ENCODE data around the gene TMEM151A.

TMEM151A gene

DNA sequence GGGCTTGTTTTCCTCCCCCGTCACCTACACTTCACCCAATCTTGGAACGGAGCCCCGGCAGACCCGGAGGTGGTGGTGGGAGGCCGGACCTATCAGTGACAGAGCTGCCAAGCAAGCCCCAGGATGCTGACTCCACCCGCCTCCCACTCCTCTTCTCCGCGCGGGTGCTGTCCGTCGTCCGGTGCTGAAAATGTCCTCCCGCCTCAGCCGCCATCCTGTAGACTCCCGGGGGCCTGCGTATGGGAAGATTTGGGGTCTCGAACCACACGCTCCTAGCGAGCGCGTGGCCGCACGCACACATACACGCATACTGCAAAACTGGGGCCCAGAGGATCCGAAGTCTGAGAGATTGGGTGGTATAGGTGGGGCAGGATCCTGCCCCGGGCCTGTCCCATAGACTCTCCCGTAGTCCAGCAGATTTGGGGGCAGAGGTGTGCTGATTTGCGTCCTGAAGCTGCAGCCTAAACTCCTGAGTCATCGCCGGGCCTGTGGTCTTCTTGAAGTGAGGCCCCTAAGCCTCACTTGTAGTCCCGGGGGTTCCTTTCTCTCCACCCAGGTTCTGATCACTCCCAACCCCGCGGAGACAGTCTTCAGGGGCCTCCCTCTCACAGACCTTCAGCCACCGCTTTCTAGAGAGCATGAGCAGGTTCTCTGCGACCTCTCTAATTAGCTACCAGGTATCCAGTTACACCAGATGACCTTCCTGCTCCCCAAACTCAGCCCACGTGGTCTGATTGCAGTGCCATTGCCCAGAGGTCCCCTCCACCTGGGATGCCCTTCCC lies 2.0 kb upstream of the TMEM151A start:
- no peaks in the 10 kb centered on the region for H3K9me3 ChIP-seq (ENCODE audit: control insufficient read depth in 1 of 2, low read length in 2 of 2)
- H3K9ac ChIP-seq (ENCODE audit: low read depth in 1 of 2, low read length in 2 of 2): peak overlapping the region; percentile 70 to 78
- peaks cover 24 to 25% of the 10 kb centered on the region in 2 donors for H3K27me3 ChIP-seq (ENCODE audit: control insufficient read depth in 1 of 2, insufficient read depth in 2 of 2, low read length in 2 of 2)
- H3K4me3 ChIP-seq (ENCODE audit: low read depth in 1 of 2, low read length in 2 of 2): peak overlapping the region; percentile 86 to 88
- H3K27ac ChIP-seq (ENCODE audit: low read depth, low read length): peak overlapping the region; percentile 93
- H3K36me3 ChIP-seq (ENCODE audit: control insufficient read depth in 1 of 2, insufficient read depth in 2 of 2, low read length in 2 of 2): peaks cover 0 to 11% of the 10 kb centered on the region in 2 donors
- peaks cover 19 to 34% of the 10 kb centered on the region in 2 donors for H3K4me1 ChIP-seq (ENCODE audit: control insufficient read depth in 1 of 2, insufficient read depth in 2 of 2, low read length in 2 of 2)

DNA sequence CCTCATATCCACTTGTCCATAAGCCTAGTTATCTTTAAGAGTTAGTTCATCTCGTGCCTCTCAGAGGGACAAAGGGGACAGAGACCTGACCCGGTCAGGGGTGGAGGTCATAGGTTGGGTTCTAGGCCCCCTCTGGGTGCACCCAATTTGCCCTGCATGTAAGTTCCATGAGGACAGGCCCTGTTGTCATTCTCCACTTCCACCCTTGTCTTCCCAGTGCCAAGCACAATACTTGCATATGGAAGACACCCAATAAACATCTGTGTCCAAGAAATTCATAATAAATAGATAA lies 1.4 kb upstream of the TMEM151A start:
- peaks cover 19 to 34% of the 10 kb centered on the region in 2 donors for H3K4me1 ChIP-seq (ENCODE audit: control insufficient read depth in 1 of 2, insufficient read depth in 2 of 2, low read length in 2 of 2)
- peaks cover 24 to 25% of the 10 kb centered on the region in 2 donors for H3K27me3 ChIP-seq (ENCODE audit: control insufficient read depth in 1 of 2, insufficient read depth in 2 of 2, low read length in 2 of 2)
- H3K9me3 ChIP-seq (ENCODE audit: control insufficient read depth in 1 of 2, low read length in 2 of 2): no peaks in the 10 kb centered on the region
- peak overlapping the region; percentile 86 to 88 for H3K4me3 ChIP-seq (ENCODE audit: low read depth in 1 of 2, low read length in 2 of 2)
- H3K36me3 ChIP-seq (ENCODE audit: control insufficient read depth in 1 of 2, insufficient read depth in 2 of 2, low read length in 2 of 2): peaks cover 0 to 6% of the 10 kb centered on the region in 2 donors
- H3K27ac ChIP-seq (ENCODE audit: low read depth, low read length): no peak overlapping the region
- no peak overlapping the region for H3K9ac ChIP-seq (ENCODE audit: low read depth in 1 of 2, low read length in 2 of 2)

DNA sequence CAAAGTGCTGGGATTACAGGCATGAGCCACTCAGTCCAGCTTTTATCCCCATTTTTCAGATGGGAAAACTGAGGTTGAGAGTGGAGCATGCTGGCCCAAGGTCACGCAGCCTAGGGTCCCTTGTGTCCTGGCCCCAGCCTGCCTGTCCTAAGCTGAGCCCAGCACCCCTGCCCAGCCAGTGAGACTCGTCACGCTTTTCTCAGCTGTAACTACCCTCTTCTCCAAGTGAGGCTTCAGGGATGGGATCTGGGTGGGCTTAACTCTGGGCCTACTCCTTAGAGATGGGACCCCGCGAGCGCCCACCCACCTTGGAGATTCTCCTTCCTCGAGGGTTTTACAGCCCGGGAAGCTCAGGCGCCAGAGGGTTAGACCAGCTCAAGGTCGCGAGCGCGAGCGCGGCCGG lies 390 bp upstream of the TMEM151A start:
- Histone ChIP-seq H3K27me3 (ENCODE audit: control insufficient read depth in 1 of 2, insufficient read depth in 2 of 2, low read length in 2 of 2) (peaks cover 24 to 25% of the 10 kb centered on the region in 2 donors), H3K9ac (ENCODE audit: low read depth in 1 of 2, low read length in 2 of 2) (no peak overlapping the region), H3K4me3 (ENCODE audit: low read depth in 1 of 2, low read length in 2 of 2) (peak overlapping the region in 1 of 2 donors; percentile 33)

DNA sequence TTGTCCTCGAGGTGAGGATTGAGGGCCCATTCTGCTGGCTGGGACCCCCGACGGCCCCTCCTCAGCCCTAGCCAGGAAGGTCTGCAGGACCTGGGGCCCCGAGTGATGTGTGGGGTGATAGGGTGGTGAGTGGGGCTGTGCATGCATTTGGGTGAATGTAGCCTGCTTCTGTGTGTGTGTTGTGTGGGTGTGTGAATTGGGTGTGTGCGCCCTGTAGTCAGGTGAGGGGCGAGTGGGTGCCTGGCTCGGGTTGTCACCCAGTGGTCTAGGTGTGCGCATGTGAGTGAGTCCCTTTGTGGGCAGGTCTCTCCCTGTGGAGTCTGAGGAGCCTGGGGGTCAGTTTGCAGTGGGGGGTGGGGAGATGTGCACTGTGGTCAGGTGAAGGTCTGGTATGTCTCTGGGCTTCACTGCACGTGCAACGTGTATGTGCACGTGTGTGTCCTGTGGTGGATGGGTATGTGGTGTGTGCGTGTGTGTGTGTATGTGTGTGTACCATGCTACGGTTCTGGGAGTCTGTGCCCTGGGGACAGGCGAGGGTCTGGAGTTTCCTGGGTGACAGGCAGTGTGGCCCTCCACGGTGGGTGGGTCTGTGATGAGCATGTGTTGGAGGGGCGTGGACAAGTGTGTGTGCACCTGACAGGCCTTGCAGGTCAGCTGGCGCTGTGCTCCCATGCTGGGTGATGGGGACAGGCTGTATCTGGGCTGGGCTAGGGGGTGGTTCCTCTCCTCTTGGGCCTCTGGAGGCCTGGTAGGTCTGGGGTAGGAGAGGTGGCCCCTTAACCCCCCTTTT lies 1.0 kb downstream of the TMEM151A start:
- H3K27me3 ChIP-seq (ENCODE audit: control insufficient read depth in 1 of 2, insufficient read depth in 2 of 2, low read length in 2 of 2): peaks cover 24 to 29% of the 10 kb centered on the region in 2 donors
- H3K27ac ChIP-seq (ENCODE audit: low read depth, low read length): no peak overlapping the region
- H3K9me3 ChIP-seq (ENCODE audit: control insufficient read depth in 1 of 2, low read length in 2 of 2): no peaks in the 10 kb centered on the region
- no peak overlapping the region for H3K4me3 ChIP-seq (ENCODE audit: low read depth in 1 of 2, low read length in 2 of 2)
- H3K36me3 ChIP-seq (ENCODE audit: control insufficient read depth in 1 of 2, insufficient read depth in 2 of 2, low read length in 2 of 2): no peaks in the 10 kb centered on the region
- no peak overlapping the region for H3K9ac ChIP-seq (ENCODE audit: low read depth in 1 of 2, low read length in 2 of 2)
- peaks cover 15 to 27% of the 10 kb centered on the region in 2 donors for H3K4me1 ChIP-seq (ENCODE audit: control insufficient read depth in 1 of 2, insufficient read depth in 2 of 2, low read length in 2 of 2)

More for the DNA sequence above, 390 bp upstream of the TMEM151A start:
- H3K9me3 ChIP-seq (ENCODE audit: control insufficient read depth in 1 of 2, low read length in 2 of 2): no peaks in the 10 kb centered on the region
- H3K36me3 ChIP-seq (ENCODE audit: control insufficient read depth in 1 of 2, insufficient read depth in 2 of 2, low read length in 2 of 2): no peaks in the 10 kb centered on the region
- peaks cover 19 to 34% of the 10 kb centered on the region in 2 donors for H3K4me1 ChIP-seq (ENCODE audit: control insufficient read depth in 1 of 2, insufficient read depth in 2 of 2, low read length in 2 of 2)
- H3K27ac ChIP-seq (ENCODE audit: low read depth, low read length): no peak overlapping the region

DNA sequence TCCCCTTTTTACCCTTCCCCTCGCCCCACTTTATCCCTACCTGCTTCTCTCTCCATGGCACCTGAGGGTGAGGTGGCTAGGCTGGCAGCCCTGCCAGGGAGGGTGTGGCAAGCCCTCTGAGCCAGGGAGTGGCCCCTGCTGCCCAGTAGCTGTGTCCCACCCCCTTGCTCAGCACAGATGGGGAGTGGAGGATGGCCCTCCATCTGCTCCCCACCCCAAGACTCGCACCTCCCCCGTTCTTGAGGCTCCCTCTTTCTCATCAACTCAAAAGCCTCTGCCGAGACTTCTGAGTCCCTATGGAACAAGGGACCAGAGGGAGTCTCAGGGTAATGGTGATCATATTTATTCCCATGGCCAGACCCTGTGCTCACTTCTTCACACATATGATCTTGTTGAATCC lies 1.7 kb downstream of the TMEM151A start:
- peaks cover 24 to 29% of the 10 kb centered on the region in 2 donors for H3K27me3 ChIP-seq (ENCODE audit: control insufficient read depth in 1 of 2, insufficient read depth in 2 of 2, low read length in 2 of 2)
- peaks cover 9 to 21% of the 10 kb centered on the region in 2 donors for H3K4me1 ChIP-seq (ENCODE audit: control insufficient read depth in 1 of 2, insufficient read depth in 2 of 2, low read length in 2 of 2)
- H3K4me3 ChIP-seq (ENCODE audit: low read depth in 1 of 2, low read length in 2 of 2): no peak overlapping the region
- H3K36me3 ChIP-seq (ENCODE audit: control insufficient read depth in 1 of 2, insufficient read depth in 2 of 2, low read length in 2 of 2): no peaks in the 10 kb centered on the region
- no peak overlapping the region for H3K27ac ChIP-seq (ENCODE audit: low read depth, low read length)
- H3K9ac ChIP-seq (ENCODE audit: low read depth in 1 of 2, low read length in 2 of 2): no peak overlapping the region
- H3K9me3 ChIP-seq (ENCODE audit: control insufficient read depth in 1 of 2, low read length in 2 of 2): no peaks in the 10 kb centered on the region

DNA sequence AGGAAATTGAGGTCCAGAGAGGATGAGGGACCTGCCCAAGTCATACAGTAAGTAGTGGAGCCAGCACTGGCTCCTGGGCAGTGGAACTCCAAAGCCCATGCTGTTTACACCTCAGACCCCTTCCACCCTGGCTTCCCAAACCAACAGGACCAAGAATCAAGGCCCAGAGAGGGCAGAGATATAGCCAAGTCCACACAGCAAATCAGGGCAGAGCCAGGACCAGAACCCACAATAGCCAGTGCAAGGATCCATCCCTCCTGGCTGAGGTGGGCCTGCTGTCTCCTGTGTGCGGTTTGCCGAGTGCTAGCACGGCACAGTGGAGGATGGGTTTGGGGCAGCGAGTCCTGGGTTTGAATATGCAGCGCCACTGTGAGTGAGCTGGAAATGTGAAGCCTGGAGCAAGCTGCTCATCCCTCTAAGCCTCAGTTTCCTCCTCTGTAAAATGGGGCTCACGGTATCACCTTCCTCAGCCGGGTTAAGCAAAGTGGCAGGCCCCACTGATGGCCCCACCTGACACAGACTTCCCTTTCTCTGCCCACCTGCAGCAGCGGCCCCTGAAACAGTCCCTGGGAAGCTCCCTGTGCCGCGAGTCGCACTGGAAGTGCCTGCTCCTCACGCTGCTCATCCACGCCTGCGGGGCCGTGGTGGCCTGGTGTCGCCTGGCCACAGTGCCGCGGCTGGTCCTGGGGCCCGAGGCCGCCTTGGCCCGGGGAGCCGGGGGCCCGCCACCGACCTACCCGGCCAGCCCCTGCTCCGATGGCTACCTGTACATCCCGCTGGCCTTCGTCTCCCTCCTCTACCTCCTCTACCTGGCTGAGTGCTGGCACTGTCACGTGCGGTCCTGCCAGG lies 2.3 kb downstream of the TMEM151A start:
- Histone ChIP-seq H3K36me3 (ENCODE audit: control insufficient read depth in 1 of 2, insufficient read depth in 2 of 2, low read length in 2 of 2) (no peaks in the 10 kb centered on the region), H3K27me3 (ENCODE audit: control insufficient read depth in 1 of 2, insufficient read depth in 2 of 2, low read length in 2 of 2) (peaks cover 24 to 29% of the 10 kb centered on the region in 2 donors), H3K4me1 (ENCODE audit: control insufficient read depth in 1 of 2, insufficient read depth in 2 of 2, low read length in 2 of 2) (peaks cover 9 to 19% of the 10 kb centered on the region in 2 donors), H3K4me3 (ENCODE audit: low read depth in 1 of 2, low read length in 2 of 2) (no peak overlapping the region), H3K9ac (ENCODE audit: low read depth in 1 of 2, low read length in 2 of 2) (no peak overlapping the region), H3K27ac (ENCODE audit: low read depth, low read length) (no peak overlapping the region), H3K9me3 (ENCODE audit: control insufficient read depth in 1 of 2, low read length in 2 of 2) (no peaks in the 10 kb centered on the region)

DNA sequence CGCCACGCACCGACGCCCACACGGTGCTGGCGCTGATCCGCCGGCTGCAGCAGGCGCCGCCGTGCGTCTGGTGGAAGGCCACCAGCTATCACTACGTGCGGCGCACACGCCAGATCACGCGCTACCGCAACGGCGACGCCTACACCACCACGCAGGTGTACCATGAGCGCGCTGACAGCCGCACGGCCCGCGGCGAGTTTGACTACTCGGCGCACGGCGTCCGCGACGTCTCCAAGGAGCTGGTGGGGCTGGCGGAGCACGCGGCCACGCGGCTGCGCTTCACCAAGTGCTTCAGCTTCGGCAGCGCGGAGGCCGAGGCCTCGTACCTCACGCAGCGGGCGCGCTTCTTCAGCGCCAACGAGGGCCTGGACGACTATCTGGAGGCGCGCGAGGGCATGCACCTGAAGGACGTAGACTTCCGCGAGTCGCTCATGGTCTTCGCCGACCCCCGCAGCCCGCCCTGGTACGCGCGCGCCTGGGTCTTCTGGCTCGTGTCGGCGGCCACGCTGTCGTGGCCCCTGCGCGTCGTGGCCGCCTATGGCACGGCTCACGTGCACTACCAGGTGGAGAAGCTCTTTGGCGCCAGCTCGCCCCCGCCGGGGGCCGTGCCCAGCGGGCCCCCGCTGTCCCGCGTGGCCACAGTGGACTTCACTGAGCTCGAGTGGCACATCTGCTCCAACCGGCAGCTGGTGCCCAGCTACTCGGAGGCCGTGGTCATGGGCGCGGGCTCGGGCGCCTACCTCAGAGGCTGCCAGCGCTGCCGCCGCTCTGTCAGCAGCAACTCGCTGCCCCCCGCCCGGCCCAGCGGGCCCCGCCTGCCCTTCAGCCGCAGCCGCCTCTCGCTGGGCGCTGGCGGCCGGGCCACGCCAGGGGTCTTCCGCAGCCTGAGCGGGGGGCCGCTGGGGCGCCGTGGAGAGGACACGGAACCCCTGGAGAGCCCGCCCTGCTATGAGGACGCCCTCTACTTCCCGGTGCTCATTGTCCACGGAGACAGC lies 3.2 kb downstream of the TMEM151A start:
- Histone ChIP-seq H3K27me3 (ENCODE audit: control insufficient read depth in 1 of 2, insufficient read depth in 2 of 2, low read length in 2 of 2) (peaks cover 24 to 29% of the 10 kb centered on the region in 2 donors), H3K4me1 (ENCODE audit: control insufficient read depth in 1 of 2, insufficient read depth in 2 of 2, low read length in 2 of 2) (peaks cover 5 to 15% of the 10 kb centered on the region in 2 donors), H3K9ac (ENCODE audit: low read depth in 1 of 2, low read length in 2 of 2) (no peak overlapping the region), H3K36me3 (ENCODE audit: control insufficient read depth in 1 of 2, insufficient read depth in 2 of 2, low read length in 2 of 2) (no peaks in the 10 kb centered on the region), H3K9me3 (ENCODE audit: control insufficient read depth in 1 of 2, low read length in 2 of 2) (no peaks in the 10 kb centered on the region), H3K27ac (ENCODE audit: low read depth, low read length) (no peak overlapping the region), H3K4me3 (ENCODE audit: low read depth in 1 of 2, low read length in 2 of 2) (no peak overlapping the region)

DNA sequence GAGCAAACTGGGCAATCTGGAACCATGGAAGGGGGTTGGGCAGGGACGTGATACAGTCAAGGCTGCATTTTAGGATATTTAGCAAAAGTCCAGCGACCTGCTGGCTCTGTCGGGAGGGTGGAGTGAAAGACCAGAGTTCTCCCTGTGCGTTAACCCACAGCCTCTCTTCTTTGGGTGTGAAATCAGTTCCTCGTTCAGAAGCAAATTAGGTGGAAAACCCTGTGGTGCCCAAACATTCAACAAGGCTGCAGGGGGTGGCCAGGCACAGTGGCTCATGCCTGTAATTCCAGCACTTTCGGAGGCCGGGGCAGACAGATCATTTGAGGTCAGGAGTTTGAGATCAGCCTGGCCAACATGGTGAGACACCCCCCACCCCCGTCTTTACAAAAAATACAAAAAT lies 5.9 kb downstream of the TMEM151A start:
- no peaks in the 10 kb centered on the region for H3K36me3 ChIP-seq (ENCODE audit: control insufficient read depth in 1 of 2, insufficient read depth in 2 of 2, low read length in 2 of 2)
- no peaks in the 10 kb centered on the region for H3K9me3 ChIP-seq (ENCODE audit: control insufficient read depth in 1 of 2, low read length in 2 of 2)
- H3K27me3 ChIP-seq (ENCODE audit: control insufficient read depth in 1 of 2, insufficient read depth in 2 of 2, low read length in 2 of 2): peaks cover 15 to 17% of the 10 kb centered on the region in 2 donors
- H3K4me3 ChIP-seq (ENCODE audit: low read depth in 1 of 2, low read length in 2 of 2): no peak overlapping the region
- H3K4me1 ChIP-seq (ENCODE audit: control insufficient read depth in 1 of 2, insufficient read depth in 2 of 2, low read length in 2 of 2): peaks cover 0 to 6% of the 10 kb centered on the region in 2 donors
- H3K27ac ChIP-seq (ENCODE audit: low read depth, low read length): no peak overlapping the region
- no peak overlapping the region for H3K9ac ChIP-seq (ENCODE audit: low read depth in 1 of 2, low read length in 2 of 2)

DNA sequence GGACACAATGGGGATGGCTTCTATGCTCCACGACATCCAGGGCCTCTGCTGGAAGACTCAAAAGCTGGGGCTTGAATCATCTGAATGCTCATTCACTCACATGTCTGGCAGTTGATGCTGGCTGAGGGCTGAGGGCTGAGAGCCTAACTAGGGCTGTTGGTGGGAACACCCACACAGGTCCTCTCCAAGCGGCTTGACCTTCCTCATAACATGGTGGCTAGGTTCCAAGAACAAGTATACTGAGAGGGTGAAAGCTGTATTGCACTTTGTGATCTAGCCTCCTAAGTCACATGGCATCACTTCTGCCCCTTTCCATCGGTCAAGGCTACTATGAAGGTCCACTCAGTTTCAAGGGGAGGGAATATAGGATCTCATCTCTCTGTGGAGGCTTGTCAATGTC lies 7.5 kb downstream of the TMEM151A start:
- Histone ChIP-seq H3K9me3 (ENCODE audit: control insufficient read depth in 1 of 2, low read length in 2 of 2) (no peaks in the 10 kb centered on the region), H3K4me1 (ENCODE audit: control insufficient read depth in 1 of 2, insufficient read depth in 2 of 2, low read length in 2 of 2) (no peaks in the 10 kb centered on the region), H3K27me3 (ENCODE audit: control insufficient read depth in 1 of 2, insufficient read depth in 2 of 2, low read length in 2 of 2) (peaks cover 2 to 4% of the 10 kb centered on the region in 2 donors), H3K9ac (ENCODE audit: low read depth in 1 of 2, low read length in 2 of 2) (no peak overlapping the region), H3K4me3 (ENCODE audit: low read depth in 1 of 2, low read length in 2 of 2) (no peak overlapping the region), H3K27ac (ENCODE audit: low read depth, low read length) (no peak overlapping the region), H3K36me3 (ENCODE audit: control insufficient read depth in 1 of 2, insufficient read depth in 2 of 2, low read length in 2 of 2) (no peaks in the 10 kb centered on the region)

All from duodenal mucosa (tissue), 2 donors.